Measurements from ENCODE around the gene PATL2. TPM values are rescaled to one million over a fixed set of nuclear protein-coding genes. Genes with fewer than 3 reads are reported as not detected.
"Not testable (repeated sequence)": the region's sequence is repeated elsewhere in the genome, so short reads cannot be mapped to it uniquely, and the experiment has no call there.

PATL2 gene
- total and polyA plus RNA-seq, 7 donors, result 0.03 to 0.88 (median 0.23) TPM; not detected in 2

- DNase-seq, result peak in 1 of 2 donors; percentile 20
- TF ChIP-seq CTCF (IDR thresholded peaks at IDR 0.05), result peak; percentile 8
- peak overlapping the region; percentile 82 for H3K4me3 ChIP-seq
- peaks cover 4% of the 10 kb centered on the region for H3K4me1 ChIP-seq
- no peaks in the 10 kb centered on the region for H3K9me3 ChIP-seq
- peak overlapping the region; percentile 95 for H3K27ac ChIP-seq
- intact Hi-C loops (cut with DNase I), result loop anchor here (1.0 to 5.0 kb wide), 2 partner anchors 47 to 48 kb away; partner anchors contain the start of gene SPG11 (in 2 of the 2)
- ATAC-seq, result no peak
- H3K27me3 ChIP-seq (ENCODE audit: insufficient read depth in 3 of 3, low read length in 2 of 3), result no peaks in the 10 kb centered on the region
- H3K36me3 ChIP-seq (ENCODE audit: insufficient read depth in 1 of 2, low read depth in 1 of 2), result peaks cover under 1 to 6% of the 10 kb centered on the region in 2 donors
- 23 to 27% (median 26%) methylated on average over 11 of the region's 11 CpGs for WGBS, 3 donors
Observed at GRCh38 chr15:44710236-44711095, 657 bp downstream of the PATL2 start.

- Histone ChIP-seq H3K36me3 (ENCODE audit: insufficient read depth in 1 of 2, low read depth in 1 of 2) (no peaks in the 10 kb centered on the region), H3K4me1 (no peaks in the 10 kb centered on the region), H3K9me3 (no peaks in the 10 kb centered on the region), H3K4me3 (no peak overlapping the region), H3K27ac (no peak overlapping the region), H3K27me3 (ENCODE audit: insufficient read depth in 3 of 3, low read length in 2 of 3) (no peaks in the 10 kb centered on the region)
- DNase-seq, result no peak
- ATAC-seq, result no peak
- intact Hi-C loops (cut with DNase I), result no loop called here
- 89 to 93% (median 91%) methylated on average over 2 of the region's 2 CpGs for WGBS, 3 donors
- TF ChIP-seq CTCF (IDR thresholded peaks at IDR 0.05), result no peak
Observed at GRCh38 chr15:44706946-44707636, 4.0 kb downstream of the PATL2 start.

- WGBS, 3 donors, result 97 to 100% (median 98%) methylated on average over 2 of the region's 2 CpGs
Observed at GRCh38 chr15:44706401-44706800, 4.7 kb downstream of the PATL2 start.

GRCh38 chr15:44705986-44706385 is 5.1 kb downstream of the PATL2 start:
- H3K36me3 ChIP-seq (ENCODE audit: insufficient read depth in 1 of 2, low read depth in 1 of 2), result no peaks in the 10 kb centered on the region
- H3K4me1 ChIP-seq, result no peaks in the 10 kb centered on the region
- H3K4me3 ChIP-seq, result no peak overlapping the region
- ATAC-seq (no peak), DNase-seq (no peak)
- intact Hi-C loops (cut with DNase I), result no loop called here
- no peaks in the 10 kb centered on the region for H3K27me3 ChIP-seq (ENCODE audit: insufficient read depth in 3 of 3, low read length in 2 of 3)
- H3K27ac ChIP-seq, result no peak overlapping the region
- H3K9me3 ChIP-seq, result no peaks in the 10 kb centered on the region
- WGBS, 3 donors, result 46 to 68% (median 57%) methylated on average over 1 of the region's 1 CpG
- TF ChIP-seq CTCF (IDR thresholded peaks at IDR 0.05), result no peak

More at GRCh38 chr15:44706401-44706800, 4.7 kb downstream of the PATL2 start:
- Histone ChIP-seq H3K36me3 (ENCODE audit: insufficient read depth in 1 of 2, low read depth in 1 of 2) (no peaks in the 10 kb centered on the region), H3K27ac (no peak overlapping the region), H3K9me3 (no peaks in the 10 kb centered on the region), H3K4me1 (no peaks in the 10 kb centered on the region), H3K4me3 (no peak overlapping the region), H3K27me3 (ENCODE audit: insufficient read depth in 3 of 3, low read length in 2 of 3) (no peaks in the 10 kb centered on the region)
- DNase-seq, result no peak
- no peak for ATAC-seq
- TF ChIP-seq CTCF (IDR thresholded peaks at IDR 0.05), result no peak
- intact Hi-C loops (cut with DNase I), result no loop called here

GRCh38 chr15:44700676-44701075 is 10.4 kb downstream of the PATL2 start:
- H3K9me3 ChIP-seq; H3K4me1 ChIP-seq; intact Hi-C loops (cut with DNase I); ATAC-seq; H3K27me3 ChIP-seq (ENCODE audit: insufficient read depth in 3 of 3, low read length in 2 of 3); DNase-seq; H3K36me3 ChIP-seq (ENCODE audit: insufficient read depth in 1 of 2, low read depth in 1 of 2); H3K4me3 ChIP-seq; H3K27ac ChIP-seq: not testable (repeated sequence)

All from psoas muscle (tissue), 8 donors.